ENCODE data around the gene PIK3C3.

The PIK3C3 gene

DNA sequence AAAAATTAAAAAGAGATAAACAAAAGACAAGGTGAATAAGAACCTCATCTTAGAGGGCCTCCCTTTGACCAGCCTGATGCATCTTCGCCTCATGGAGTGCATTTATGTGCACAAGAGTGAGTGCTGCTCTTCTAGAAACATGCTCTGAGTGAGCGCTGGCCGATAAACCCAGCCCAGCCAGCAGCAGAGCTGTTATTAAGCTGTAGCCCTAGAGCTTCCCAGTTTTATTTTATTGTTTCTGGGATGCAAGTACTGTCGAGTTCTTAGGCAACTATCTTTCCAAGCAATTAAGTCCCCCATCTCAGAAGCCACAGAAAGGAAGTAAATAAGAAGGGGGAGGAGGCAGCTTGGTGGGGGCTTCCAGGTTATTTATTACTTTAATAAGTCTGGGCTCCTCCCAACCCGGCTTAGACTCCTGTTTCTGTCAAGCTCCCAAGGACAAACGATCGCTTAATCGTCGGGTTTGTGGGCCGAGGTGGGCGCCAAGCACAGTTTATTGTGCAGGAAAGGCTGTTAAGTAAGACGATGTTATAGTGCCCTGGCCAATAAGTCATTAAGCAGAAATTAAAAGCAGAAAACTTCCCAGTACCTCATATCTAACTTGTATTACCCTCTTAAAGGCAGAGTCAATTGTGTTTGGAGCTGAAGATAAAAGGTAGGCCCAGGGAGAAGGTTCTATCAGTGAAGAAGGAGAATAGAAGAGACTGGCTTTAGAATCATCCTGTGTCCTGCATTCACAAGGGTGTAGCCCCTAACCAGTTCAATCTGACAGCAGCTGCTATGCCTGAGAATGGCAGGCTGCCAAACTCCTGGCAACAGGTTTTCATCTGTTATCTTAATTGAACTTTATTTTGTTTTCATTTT lies 176.3 kb downstream of the PIK3C3 start:
- no peak for DNase-seq (ENCODE audit: low read depth)

DNA sequence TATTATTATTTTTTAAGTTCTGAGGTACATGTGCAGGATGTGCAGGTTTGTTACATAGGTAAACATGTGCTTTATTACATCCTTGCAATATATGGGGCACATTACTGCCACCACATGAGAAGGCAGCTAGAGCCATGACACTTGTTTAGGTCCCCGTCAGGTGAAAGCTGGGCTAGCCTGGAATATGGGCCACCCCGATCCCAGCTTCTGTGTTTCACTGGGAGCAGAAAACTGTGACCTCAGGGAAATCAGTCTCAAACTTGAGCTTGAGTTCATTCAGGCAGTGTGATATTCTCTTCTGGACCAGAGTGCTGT lies 176.9 kb downstream of the PIK3C3 start:
- no peak for DNase-seq (ENCODE audit: low read depth)

All from fibroblast of gingiva (primary cell).